K562 (cell line): Measurements from ENCODE around the gene CDCA5. TPM values are rescaled to one million over a fixed set of nuclear protein-coding genes. Genes with fewer than 3 reads are reported as not detected.
A peak's percentile ranks its signal among the peaks of the same experiment; 100 is the strongest.

Experiments used
- ATAC-seq: fragments of 200-7000 bp; cut with Tn5 transposase; 3 replicates; pipeline ENCODE4 v1.9.1; 2020; ENCODE audit warnings: moderate library complexity
- BruUV-seq: library from RNA; stranded (reverse); fragments of 400-500 nt; replicated peaks from 2 replicates; lab custom pipeline; 2021; lab: Mats Ljungman, UMichigan
- CTCF ChIA-PET: fragments of 300-600 bp; formaldehyde crosslinking; extraction: SDS; loops from one replicate; lab custom pipeline; 2021; ENCODE audit warnings: low intra/inter-chr PET ratio; lab: Yijun Ruan, JAX
- POLR2A ChIA-PET: fragments of 300-600, 350-650 bp; sonication (Branson Sonifier 250); formaldehyde crosslinking; extraction: SDS; loops from one replicate; lab custom pipeline; 2021; ENCODE audit warnings: antibody characterized with exemption, inconsistent platforms; lab: Yijun Ruan, JAX
- DNase-seq, 4 experiments: peaks; one replicate each; pipeline versions ENCODE4 v3.0.0 to v3.0.0-alpha.2; 2011 to 2018; ENCODE audit warnings: low spot score in 3 of 4, mixed read lengths in 3 of 4; ENCODE audit errors: extremely low read depth in 1 of 4
- FAIRE-seq: peaks from 2 replicates; lab custom pipeline; 2011; peaks lifted over from hg19 to GRCh38; lab: Jason Lieb, UNC
- H2AFZ ChIP-seq: 2 replicates; pipeline ENCODE4 v1.6.0; 2011; ENCODE audit warnings: low read depth, low read length, control low read depth, inconsistent platforms
- H3K27ac ChIP-seq: fragments of 200-600 bp; 3 replicates; pipeline ENCODE4 v1.8.0; 2011; ENCODE audit warnings: low read depth, mild to moderate bottlenecking, control low read depth, inconsistent platforms, low read length, moderate library complexity, mixed read lengths; ENCODE audit errors: extremely low read depth
- H3K27me3 ChIP-seq, 2 experiments: fragments of 300-600 bp in 1 of 2; 2 replicates in 1 of 2; 3 replicates in 1 of 2; pipeline versions ENCODE4 v1.6.0 to v1.8.0; 2011; ENCODE audit warnings: inconsistent platforms in 2 of 2, low read length in 2 of 2, mild to moderate bottlenecking in 1 of 2, mixed read lengths in 1 of 2, moderate library complexity in 1 of 2; ENCODE audit not compliant: control insufficient read depth in 2 of 2, insufficient read depth in 2 of 2
- H3K36me3 ChIP-seq: fragments of 300-600 bp; 3 replicates; pipeline ENCODE4 v1.8.0; 2011; ENCODE audit warnings: mild to moderate bottlenecking, low read length, inconsistent platforms; ENCODE audit not compliant: control insufficient read depth, insufficient read depth
- H3K4me1 ChIP-seq, 2 experiments: fragments of 200-600 bp in 1 of 2; replicated peaks in 1 of 2; 2 replicates in 1 of 2; 3 replicates in 1 of 2; pipeline versions ENCODE4 v1.5.1 to v1.8.0; 2011; ENCODE audit warnings: inconsistent platforms in 2 of 2, low read length in 2 of 2, mild to moderate bottlenecking in 1 of 2, mixed read lengths in 1 of 2, moderate library complexity in 1 of 2; ENCODE audit not compliant: control insufficient read depth in 2 of 2, insufficient read depth in 2 of 2
- H3K4me2 ChIP-seq: 2 replicates; pipeline ENCODE4 v1.6.1; 2011; ENCODE audit warnings: low read length, control low read depth, inconsistent platforms, mixed read lengths; ENCODE audit not compliant: insufficient read depth
- H3K4me3 ChIP-seq: fragments of 200-600 bp; sonication (generic), shearing (Covaris generic); 2 replicates; pipeline ENCODE4 v1.5.1; 2016; ENCODE audit warnings: control low read depth, inconsistent platforms
- H3K79me2 ChIP-seq: fragments of 200-600 bp; 3 replicates; pipeline ENCODE4 v1.8.0; 2011; ENCODE audit warnings: low read length, inconsistent platforms; ENCODE audit not compliant: control insufficient read depth, insufficient read depth
- H3K9ac ChIP-seq, 2 experiments: 2 replicates each; pipeline versions ENCODE4 v1.6.0 to v1.6.1; 2011; ENCODE audit warnings: low read depth in 2 of 2, low read length in 2 of 2, control low read depth in 1 of 2, inconsistent platforms in 1 of 2, mild to moderate bottlenecking in 1 of 2, mixed read lengths in 1 of 2; ENCODE audit not compliant: insufficient read depth in 1 of 2
- H3K9me1 ChIP-seq: one replicate; pipeline ENCODE4 v1.6.0; 2011; ENCODE audit warnings: inconsistent platforms, mild to moderate bottlenecking, low read length, moderate library complexity; ENCODE audit not compliant: control insufficient read depth, insufficient read depth
- H3K9me3 ChIP-seq: replicated peaks from 2 replicates; pipeline ENCODE4 v1.5.1; 2011; ENCODE audit warnings: low read depth, low read length, inconsistent platforms; ENCODE audit not compliant: control insufficient read depth, insufficient read depth
- H4K20me1 ChIP-seq: replicated peaks from 2 replicates; pipeline ENCODE4 v1.6.1; 2011; ENCODE audit warnings: low read length, inconsistent platforms, mixed read lengths; ENCODE audit not compliant: control insufficient read depth, insufficient read depth
- CEBPB ChIP-seq: fragments of 450-650 bp; IDR thresholded peaks from 2 replicates; pipeline ENCODE4 v1.6.1; 2016; ENCODE audit warnings: missing genetic modification characterization, missing compliant biosample characterization
- CSDE1 ChIP-seq, 2 experiments: fragments of 450-650 bp; IDR thresholded peaks; 2 replicates each; pipeline ENCODE4 v1.6.1; 2016; ENCODE audit warnings: mild to moderate bottlenecking in 1 of 2
- FOXM1 ChIP-seq, 2 experiments: fragments of 450-650 bp in 1 of 2; sonication (generic) in 1 of 2; formaldehyde crosslinking in 1 of 2; IDR thresholded peaks; 2 replicates each; pipeline versions ENCODE4 v1.6.1 to v1.9.0; 2017 to 2022; ENCODE audit warnings: low read depth in 2 of 2, mild to moderate bottlenecking in 2 of 2, missing genetic modification reagents in 1 of 2, moderate library complexity in 1 of 2
- PCBP1 ChIP-seq: fragments of 200-400 bp; formaldehyde crosslinking; IDR thresholded peaks from 2 replicates; pipeline ENCODE4 v1.6.1; 2018; ENCODE audit warnings: mild to moderate bottlenecking, low read depth, low read length; ENCODE audit not compliant: poor library complexity, severe bottlenecking
- SIRT6 ChIP-seq: IDR thresholded peaks from one replicate; pipeline ENCODE4 v1.6.1; 2012; ENCODE audit warnings: low read depth, mild to moderate bottlenecking, control low read depth, inconsistent platforms, low read length, moderate library complexity
- XRCC4 ChIP-seq: IDR thresholded peaks from one replicate; pipeline ENCODE4 v1.6.1; 2011; ENCODE audit not compliant: insufficient read depth, insufficient read length; ENCODE audit errors: extremely low read depth
- ZFX ChIP-seq: sonication (generic); formaldehyde crosslinking; IDR thresholded peaks from 2 replicates; pipeline ENCODE4 v1.8.0; 2022; ENCODE audit warnings: mild to moderate bottlenecking, missing genetic modification reagents, moderate library complexity
- ZNF347 ChIP-seq: fragments of 450-650 bp; formaldehyde crosslinking; IDR thresholded peaks from 2 replicates; pipeline ENCODE4 v1.4.0; 2020; ENCODE audit warnings: low read depth, mild to moderate bottlenecking, moderate library complexity
- ZNF551 ChIP-seq: fragments of 250-450 bp; sonication (Bioruptor Pico); IDR thresholded peaks from 2 replicates; pipeline ENCODE4 v1.5.0; 2021; ENCODE audit warnings: mild to moderate bottlenecking, moderate library complexity
- WGBS: fragments of 100-300 bp; shearing (Covaris generic); methylation state at CpG from one replicate; pipeline ENCODE4 v1.1.6; 2016; ENCODE audit warnings: low coverage, mixed read lengths; ENCODE audit not compliant: insufficient coverage; ENCODE audit errors: missing lambda C conversion rate; 5-methylcytosine and 5-hydroxymethylcytosine counted together
- in situ Hi-C: fragments of 300-500 bp; cut with MboI; formaldehyde crosslinking; loops from 4 replicates; pipeline ENCODE4 v1.15.0; 2018; ENCODE audit warnings: inconsistent platforms, mixed read lengths
- intact Hi-C: fragments of 100-400 bp; cut with micrococcal nuclease; formaldehyde crosslinking; loops from 2 replicates; pipeline ENCODE4 v1.14.2; 2022
- polyA plus RNA-seq, 8 experiments: library from polyadenylated mRNA; depleted of rRNA in 4 of 8; stranded (reverse) in 5 of 8; unstranded in 3 of 8; fragments of >200 nt; fragmentation: Nextera tagmentation in 2 of 8; fragmentation: Illumina TruSeq in 1 of 8; extraction: Ambion mirVana in 2 of 8; extraction: Trizol in 1 of 8; gene quantifications; 2 replicates each; pipeline versions ENCODE4 v1.2.1 to v1.2.3, GENCODE V29; 2011 to 2014; ENCODE audit warnings: inconsistent platforms in 1 of 8, missing spikeins in 1 of 8
- total RNA-seq, 7 experiments: library from RNA; depleted of rRNA in 6 of 7; stranded (reverse); fragments of >200 nt in 6 of 7; fragmentation: Illumina TruSeq in 2 of 7; extraction: Trizol in 2 of 7; gene quantifications; 2 replicates each; pipeline versions ENCODE4 v1.2.1 to v1.2.3, GENCODE V29; 2011 to 2021; ENCODE audit warnings: low replicate concordance in 1 of 7
- TF ChIP-seq, protein P1 (sequence below): fragments of 450-650 bp; IDR thresholded peaks from 2 replicates; pipeline ENCODE4 v1.6.1; 2016; ENCODE audit warnings: low read depth, mild to moderate bottlenecking, moderate library complexity
- TF ChIP-seq, protein P2 (sequence below): fragments of 450-650 bp; IDR thresholded peaks from 2 replicates; pipeline ENCODE4 v1.7.1; 2018; ENCODE audit warnings: mild to moderate bottlenecking, low read depth; ENCODE audit not compliant: partially characterized antibody
- TF ChIP-seq, protein P3 (sequence below): fragments of 450-650 bp; IDR thresholded peaks from 2 replicates; pipeline ENCODE4 v1.6.1; 2016; ENCODE audit warnings: antibody characterized with exemption

CDCA5 gene
- total and polyA plus RNA-seq, 9 of the 15 experiments (the other 6 are each of a cell fraction or from before 2014, with no cell fraction given), result 18.9 to 94.3 (median 64.6) TPM

DNA sequence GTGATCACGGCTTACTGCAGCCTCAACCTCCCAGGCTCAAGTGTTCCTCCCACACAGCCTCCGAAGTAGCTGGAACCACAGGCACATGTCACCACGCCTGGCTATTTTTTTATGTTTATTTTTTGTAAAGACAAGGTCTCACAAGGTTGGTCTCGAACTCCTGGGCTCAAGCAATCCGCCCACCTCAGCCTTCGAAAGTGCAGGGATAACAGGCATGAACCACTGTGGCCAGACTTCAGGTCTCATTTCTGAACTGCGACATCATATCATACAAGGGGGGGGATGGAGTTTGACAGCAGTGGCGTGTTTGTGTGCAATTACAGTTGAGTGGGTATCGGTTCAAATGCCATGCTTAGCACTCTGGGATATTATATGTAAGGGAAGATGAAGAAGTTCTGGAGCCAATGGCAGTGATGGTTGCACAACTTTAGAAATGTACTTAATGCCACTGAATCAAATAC is 32.4 kb downstream of the CDCA5 start (continued):
- TF ChIP-seq ZNF347 (CRISPR knock-in tag) (no peak), ZFX (CRISPR knock-in tag) (no peak), CEBPB (tag) (peak; percentile 37; the same call in 1 of the 2 replicates), XRCC4 (no peak)
- TF ChIP-seq, protein P1, sequence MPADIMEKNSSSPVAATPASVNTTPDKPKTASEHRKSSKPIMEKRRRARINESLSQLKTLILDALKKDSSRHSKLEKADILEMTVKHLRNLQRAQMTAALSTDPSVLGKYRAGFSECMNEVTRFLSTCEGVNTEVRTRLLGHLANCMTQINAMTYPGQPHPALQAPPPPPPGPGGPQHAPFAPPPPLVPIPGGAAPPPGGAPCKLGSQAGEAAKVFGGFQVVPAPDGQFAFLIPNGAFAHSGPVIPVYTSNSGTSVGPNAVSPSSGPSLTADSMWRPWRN, result no peak
- TF ChIP-seq, all 486 proteins: peak for 5

DNA sequence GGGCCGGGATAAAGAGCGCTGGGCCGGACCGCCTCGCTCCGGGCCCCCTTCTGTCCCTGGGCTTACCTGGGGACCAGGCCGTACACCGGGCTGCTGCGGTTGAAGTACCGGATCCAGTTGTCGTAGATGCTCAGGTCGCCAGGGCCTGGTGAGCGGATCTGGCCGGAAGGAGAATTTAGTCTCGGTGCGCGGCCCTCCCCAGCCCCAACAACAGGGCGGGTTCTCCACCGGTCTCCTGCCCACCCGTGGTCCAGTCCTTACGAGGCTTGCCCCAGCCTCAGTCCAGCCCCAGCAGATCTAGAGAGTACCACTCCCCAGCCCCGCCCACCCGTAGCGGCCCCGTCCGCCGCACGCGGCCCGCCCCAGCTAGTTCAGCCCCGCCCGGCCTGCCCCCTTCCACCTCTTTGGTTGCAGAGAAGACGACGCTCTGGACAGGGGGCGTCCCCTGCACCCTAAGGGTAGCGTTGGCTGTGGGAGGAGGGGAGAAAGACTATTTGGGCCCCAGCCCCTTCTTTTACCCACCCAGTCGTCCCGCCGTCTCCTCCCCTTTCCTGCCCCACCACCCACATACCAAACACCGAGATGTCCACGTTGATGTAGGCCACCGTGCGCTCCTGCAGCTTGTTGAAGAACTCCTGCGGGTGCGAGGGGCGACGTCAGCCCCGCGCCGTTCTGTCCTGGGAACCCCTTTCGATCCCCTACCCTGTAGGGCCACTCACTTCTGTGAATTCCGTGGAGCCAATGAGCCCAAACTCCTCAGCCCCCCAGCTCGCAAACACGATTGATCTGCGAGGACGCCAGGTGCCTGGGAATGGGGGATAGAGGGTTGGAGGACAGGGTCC is 36.0 kb downstream of the CDCA5 start:
- Histone ChIP-seq H4K20me1 (no peaks in the 10 kb centered on the region; the same call in 1 of the 2 replicates), H3K9me3 (no peaks in the 10 kb centered on the region), H3K27me3 (no peaks in the 10 kb centered on the region), H3K9ac (peak overlapping the region in 1 of 2 experiments; percentile 68; a peak in 2 of 4 replicates), H3K9me1 (no peaks in the 10 kb centered on the region), H3K36me3 (peaks cover 27% of the 10 kb centered on the region; the same call in 2 of the 3 replicates)
- FAIRE-seq, result no peak
- in situ Hi-C loops, result no loop called here
- POLR2A ChIA-PET, result interaction anchor here (0.6 to 2.9 kb wide), 4 partner anchors 21 to 52 kb away, joined by 3 to 11 read pairs (median 4); partner anchors contain the start of genes ARL2 and SNX15
- TF ChIP-seq, protein P2, sequence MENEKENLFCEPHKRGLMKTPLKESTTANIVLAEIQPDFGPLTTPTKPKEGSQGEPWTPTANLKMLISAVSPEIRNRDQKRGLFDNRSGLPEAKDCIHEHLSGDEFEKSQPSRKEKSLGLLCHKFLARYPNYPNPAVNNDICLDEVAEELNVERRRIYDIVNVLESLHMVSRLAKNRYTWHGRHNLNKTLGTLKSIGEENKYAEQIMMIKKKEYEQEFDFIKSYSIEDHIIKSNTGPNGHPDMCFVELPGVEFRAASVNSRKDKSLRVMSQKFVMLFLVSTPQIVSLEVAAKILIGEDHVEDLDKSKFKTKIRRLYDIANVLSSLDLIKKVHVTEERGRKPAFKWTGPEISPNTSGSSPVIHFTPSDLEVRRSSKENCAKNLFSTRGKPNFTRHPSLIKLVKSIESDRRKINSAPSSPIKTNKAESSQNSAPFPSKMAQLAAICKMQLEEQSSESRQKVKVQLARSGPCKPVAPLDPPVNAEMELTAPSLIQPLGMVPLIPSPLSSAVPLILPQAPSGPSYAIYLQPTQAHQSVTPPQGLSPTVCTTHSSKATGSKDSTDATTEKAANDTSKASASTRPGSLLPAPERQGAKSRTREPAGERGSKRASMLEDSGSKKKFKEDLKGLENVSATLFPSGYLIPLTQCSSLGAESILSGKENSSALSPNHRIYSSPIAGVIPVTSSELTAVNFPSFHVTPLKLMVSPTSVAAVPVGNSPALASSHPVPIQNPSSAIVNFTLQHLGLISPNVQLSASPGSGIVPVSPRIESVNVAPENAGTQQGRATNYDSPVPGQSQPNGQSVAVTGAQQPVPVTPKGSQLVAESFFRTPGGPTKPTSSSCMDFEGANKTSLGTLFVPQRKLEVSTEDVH, result no peak
- no peak for TF ChIP-seq FOXM1 (IDR thresholded peaks at IDR 0.05; ENCODE audit: low read depth)
- TF ChIP-seq FOXM1 (CRISPR knock-in tag; IDR thresholded peaks at IDR 0.05; ENCODE audit: low read depth), result no peak
- TF ChIP-seq CSDE1 (IDR thresholded peaks at IDR 0.05), result no peak
- TF ChIP-seq ZNF551 (CRISPR knock-in tag), result no peak
- TF ChIP-seq, protein P3, sequence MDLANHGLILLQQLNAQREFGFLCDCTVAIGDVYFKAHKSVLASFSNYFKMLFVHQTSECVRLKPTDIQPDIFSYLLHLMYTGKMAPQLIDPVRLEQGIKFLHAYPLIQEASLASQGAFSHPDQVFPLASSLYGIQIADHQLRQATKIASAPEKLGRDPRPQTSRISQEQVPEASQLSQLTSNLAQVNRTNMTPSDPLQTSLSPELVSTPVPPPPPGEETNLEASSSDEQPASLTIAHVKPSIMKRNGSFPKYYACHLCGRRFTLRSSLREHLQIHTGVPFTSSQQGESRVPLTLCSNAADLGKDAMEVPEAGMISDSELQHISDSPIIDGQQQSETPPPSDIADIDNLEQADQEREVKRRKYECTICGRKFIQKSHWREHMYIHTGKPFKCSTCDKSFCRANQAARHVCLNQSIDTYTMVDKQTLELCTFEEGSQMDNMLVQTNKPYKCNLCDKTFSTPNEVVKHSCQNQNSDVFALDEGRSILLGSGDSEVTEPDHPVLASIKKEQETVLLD, result no peak
- no peak for TF ChIP-seq SIRT6
- TF ChIP-seq PCBP1, result no peak
- TF ChIP-seq, all 486 proteins: peak for 0
- Histone ChIP-seq H3K79me2 (peaks cover 8% of the 10 kb centered on the region), H3K4me3 (no peak overlapping the region), H2AFZ (no peak overlapping the region), H3K27ac (no peak overlapping the region), H3K4me2 (no peak overlapping the region), H3K4me1 (peaks cover 6 to 50% of the 10 kb centered on the region in 2 experiments; a peak in 4 of 5 replicates)
- intact Hi-C loops, result no loop called here
- BruUV-seq, result no TSS peak
- CTCF ChIA-PET, result no interaction called here
- WGBS, result 65% methylated on average over 47 of the region's 56 CpGs
- ATAC-seq (peak; percentile 16; the same call in 1 of the 3 replicates), DNase-seq (peak in 3 of 4 experiments; percentile 40 to 71 (median 68))
